ENCODE data around the gene CRYL1.

The CRYL1 gene

DNA sequence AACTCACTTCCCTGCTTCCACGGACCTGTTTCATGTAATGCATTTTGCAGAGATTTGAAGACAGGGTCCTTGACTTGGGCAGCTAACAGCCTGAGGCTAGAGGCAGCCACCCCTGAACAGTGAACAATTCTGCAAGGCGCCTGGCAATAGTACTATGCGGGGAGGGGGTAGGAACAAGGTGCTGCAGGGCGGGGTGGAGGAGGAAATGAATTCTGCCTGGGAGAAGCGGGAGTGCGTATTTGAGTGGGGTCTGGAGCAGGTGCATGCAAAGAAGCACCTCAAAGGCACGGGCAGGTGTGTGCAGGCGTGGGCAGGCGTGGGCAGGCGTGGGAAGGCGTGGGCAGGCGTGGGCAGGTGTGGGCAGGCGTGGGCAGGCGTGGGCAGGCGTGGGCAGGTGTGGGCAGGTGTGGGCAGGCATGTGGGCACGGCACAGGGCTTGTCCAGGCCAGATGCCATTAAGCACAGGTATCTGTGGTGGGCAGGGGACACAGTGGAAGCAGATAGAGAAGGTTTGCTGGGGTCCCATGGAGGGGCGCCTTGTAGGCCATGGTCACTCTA lies 163.1 kb downstream of the CRYL1 start:
- DNase-seq, result no peak

DNA sequence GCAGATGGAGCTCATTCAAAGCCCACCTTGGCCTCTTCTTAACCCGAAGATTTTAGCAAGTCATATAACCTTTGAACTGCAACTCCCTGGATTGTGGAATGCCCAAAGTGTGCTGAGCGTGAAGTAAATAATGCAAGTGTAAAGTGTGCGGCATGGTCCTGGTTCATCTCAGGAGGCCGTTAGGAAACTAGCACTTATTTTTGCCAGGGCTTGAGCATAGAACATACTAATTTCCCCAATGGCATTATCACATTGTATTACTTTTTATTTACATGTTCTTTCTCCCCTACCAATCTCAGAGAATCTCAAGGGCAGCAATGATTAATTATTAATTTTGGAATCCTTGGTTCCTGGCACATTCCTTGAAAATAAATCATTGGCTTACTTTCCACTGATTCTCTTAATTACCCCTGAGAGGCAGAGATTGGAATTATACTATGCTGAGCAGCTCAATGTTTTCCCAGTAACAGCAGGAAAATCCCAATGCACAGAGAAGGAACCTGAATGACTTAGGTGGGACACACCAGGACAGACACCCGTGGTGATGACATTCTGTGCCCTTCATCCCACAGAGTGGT lies 164.7 kb downstream of the CRYL1 start:
- no peak for DNase-seq

DNA sequence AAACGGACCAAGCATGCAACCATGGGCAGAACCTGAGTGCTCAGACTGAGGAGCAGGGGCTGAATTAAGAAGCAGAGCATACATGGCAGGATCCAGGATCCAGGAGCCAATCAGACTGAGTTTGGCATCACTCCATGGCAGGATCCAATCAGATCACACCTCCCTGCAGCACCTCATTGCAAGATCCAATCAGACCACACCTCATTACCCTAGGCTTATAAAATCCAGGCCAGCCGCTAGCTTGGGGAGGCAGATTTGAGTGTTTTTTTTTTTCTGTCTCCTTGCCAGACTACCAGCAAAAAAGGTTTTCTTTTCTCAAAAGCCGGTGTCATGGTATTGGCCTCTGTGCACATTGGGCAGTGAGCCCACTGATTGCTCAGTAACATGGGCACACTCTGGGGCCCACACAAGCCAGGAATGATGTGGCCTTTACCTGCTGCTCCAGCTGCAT lies 165.6 kb downstream of the CRYL1 start:
- DNase-seq, result no peak

DNA sequence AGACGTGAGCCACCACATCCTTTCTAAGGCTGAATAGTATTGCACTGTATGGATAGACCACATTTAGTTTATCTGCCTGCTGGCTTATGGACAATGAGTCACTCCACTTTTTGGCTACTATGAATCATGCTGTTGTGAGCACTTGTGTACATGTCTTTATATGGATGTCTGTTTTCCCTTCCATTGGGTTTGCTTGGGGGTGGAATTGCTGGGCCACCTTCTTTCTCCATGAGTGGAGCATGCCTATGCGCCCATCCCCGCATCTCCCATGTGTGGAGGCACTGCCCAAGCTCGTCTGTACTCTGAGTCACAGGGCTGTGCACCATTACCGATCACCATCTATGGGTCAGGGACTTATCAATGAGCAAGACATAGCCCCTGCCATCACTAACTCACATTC lies 166.3 kb downstream of the CRYL1 start:
- DNase-seq, result no peak

DNA sequence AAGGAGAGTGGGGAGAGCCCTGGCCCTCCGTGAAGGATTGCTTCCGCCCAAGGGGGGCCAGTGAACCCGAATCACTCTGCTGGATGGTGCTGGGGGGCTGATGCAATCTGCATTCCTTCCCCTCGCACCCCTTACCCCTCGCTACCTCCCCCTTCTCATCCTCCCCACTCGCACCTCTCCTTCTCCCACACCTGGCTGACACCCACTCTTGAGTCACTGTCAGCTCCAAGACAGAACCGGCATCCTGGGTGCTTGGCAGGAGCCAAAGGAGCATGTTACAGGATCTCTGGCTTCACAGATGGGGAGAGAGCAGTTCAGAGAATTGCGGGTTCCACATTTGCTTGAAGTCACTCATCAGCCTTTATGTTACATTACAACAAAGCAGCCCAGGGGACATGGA lies 167.6 kb downstream of the CRYL1 start:
- DNase-seq, result no peak

DNA sequence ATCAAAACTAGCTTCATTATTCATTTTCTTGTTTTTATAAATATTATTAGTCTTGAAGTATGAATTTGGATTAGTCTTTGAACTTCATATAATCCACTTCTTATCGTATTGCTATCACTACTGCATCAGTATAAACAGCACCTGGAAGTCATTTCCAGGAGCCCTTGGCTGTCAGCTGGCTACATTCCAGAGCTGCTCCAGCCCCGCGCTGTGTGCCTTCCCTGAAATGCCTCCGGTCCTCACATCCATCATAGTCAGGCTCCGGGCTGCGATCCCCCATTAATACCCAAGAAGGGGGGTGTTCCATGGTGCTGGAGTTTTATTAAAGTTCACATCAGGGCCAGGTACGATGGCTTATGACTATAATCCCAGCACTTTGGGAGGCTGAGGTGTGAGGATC lies 169.2 kb downstream of the CRYL1 start:
- DNase-seq, result no peak

DNA sequence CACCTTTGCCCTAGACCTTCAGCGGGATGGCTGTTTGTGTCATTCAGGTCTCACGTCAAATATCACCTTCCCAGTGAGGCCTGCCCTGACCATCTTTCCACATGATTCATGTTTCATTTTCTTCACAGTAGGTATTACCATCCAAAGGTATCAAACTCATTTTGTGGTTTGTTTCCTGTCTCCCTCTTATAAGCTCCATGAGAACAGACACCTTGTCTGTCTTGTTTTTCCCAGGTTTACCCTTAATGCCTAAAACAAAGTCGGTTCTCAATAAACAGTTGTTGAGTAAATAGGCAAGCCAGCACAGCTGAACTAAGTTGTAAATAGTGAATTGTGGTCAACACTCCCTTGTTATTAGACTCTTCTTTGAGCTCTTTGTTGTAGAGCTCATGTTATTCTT lies 170.9 kb downstream of the CRYL1 start:
- no peak for DNase-seq

DNA sequence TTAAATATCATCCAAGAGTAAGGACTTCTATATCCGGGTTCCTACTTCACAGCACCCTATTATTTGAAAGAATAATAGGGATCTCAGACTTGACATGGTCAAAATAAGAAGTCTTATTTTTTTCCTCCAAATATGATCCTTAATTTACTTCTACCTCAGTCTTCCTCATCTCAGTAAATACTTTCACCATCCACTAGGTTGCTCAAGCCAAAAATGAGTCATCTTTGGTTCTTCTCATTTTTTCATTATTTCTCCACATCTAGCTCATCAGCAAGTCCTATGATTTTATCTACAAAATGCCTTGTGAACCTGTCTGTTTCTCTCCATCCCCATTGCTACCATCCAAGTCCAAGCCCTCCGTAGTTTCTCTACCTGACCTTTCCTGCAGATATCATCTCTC lies 171.7 kb downstream of the CRYL1 start:
- DNase-seq, result no peak
